Fibroblast of lung (primary cell): Measurements from ENCODE around the gene XPNPEP3. TPM values are rescaled to one million over a fixed set of nuclear protein-coding genes. Genes with fewer than 3 reads are reported as not detected.
"Not testable (repeated sequence)": the region's sequence is repeated elsewhere in the genome, so short reads cannot be mapped to it uniquely, and the experiment has no call there.

Experiments
- DNase-seq, 2 donors: peaks; one replicate each; pipeline versions ENCODE4 v3.0.0 to v3.0.0-alpha.2; 2010; ENCODE audit warnings: low read depth in 2 of 2
- H2AFZ ChIP-seq: 2 replicates; pipeline ENCODE4 v1.5.1; 2012; ENCODE audit warnings: low read length, control low read depth, inconsistent platforms
- H3K27ac ChIP-seq: 2 replicates; pipeline ENCODE4 v1.5.1; 2011; ENCODE audit warnings: low read length, control low read depth; ENCODE audit not compliant: insufficient read depth
- H3K27me3 ChIP-seq: 2 replicates; pipeline ENCODE4 v1.5.1; 2011; ENCODE audit warnings: mild to moderate bottlenecking, low read length; ENCODE audit not compliant: control insufficient read depth, insufficient read depth
- H3K36me3 ChIP-seq: 2 replicates; pipeline ENCODE4 v1.5.1; 2011; ENCODE audit warnings: low read length; ENCODE audit not compliant: control insufficient read depth, insufficient read depth
- H3K4me1 ChIP-seq: 2 replicates; pipeline ENCODE4 v1.5.1; 2011; ENCODE audit warnings: low read length; ENCODE audit not compliant: control insufficient read depth, insufficient read depth; ENCODE audit errors: extremely low read depth
- H3K4me2 ChIP-seq: 2 replicates; pipeline ENCODE4 v1.5.1; 2011; ENCODE audit warnings: low read length, control low read depth; ENCODE audit not compliant: insufficient read depth; ENCODE audit errors: extremely low read depth
- H3K4me3 ChIP-seq, 4 experiments: fragments of 200-600 bp in 1 of 4; sonication (generic) in 1 of 4; replicated peaks in 1 of 4; 2 replicates each; pipeline ENCODE4 v1.5.1; 2011 to 2016; ENCODE audit warnings: low read length in 4 of 4, low read depth in 3 of 4, mild to moderate bottlenecking in 3 of 4, control low read depth in 2 of 4, inconsistent platforms in 1 of 4, mixed read lengths in 1 of 4; ENCODE audit not compliant: insufficient read depth in 1 of 4; ENCODE audit errors: control extremely low read depth in 1 of 4
- H3K79me2 ChIP-seq: 2 replicates; pipeline ENCODE4 v1.5.1; 2012; ENCODE audit warnings: mild to moderate bottlenecking, low read length, inconsistent platforms; ENCODE audit not compliant: control insufficient read depth, insufficient read depth
- H3K9ac ChIP-seq: 2 replicates; pipeline ENCODE4 v1.5.1; 2011; ENCODE audit warnings: mild to moderate bottlenecking, low read length, control low read depth; ENCODE audit not compliant: insufficient read depth
- H3K9me3 ChIP-seq: 2 replicates; pipeline ENCODE4 v1.5.1; 2012; ENCODE audit warnings: low read depth, low read length; ENCODE audit not compliant: control insufficient read depth, insufficient read depth
- H4K20me1 ChIP-seq: 2 replicates; pipeline ENCODE4 v1.5.1; 2011; ENCODE audit warnings: low read length; ENCODE audit not compliant: control insufficient read depth, insufficient read depth; ENCODE audit errors: extremely low read depth
- CTCF ChIP-seq, 2 donors: IDR thresholded peaks in 1 of 2; conservative IDR thresholded peaks in 1 of 2; 1 replicate in 1 of 2; 2 replicates in 1 of 2; pipeline ENCODE4 v1.5.1; 2011 to 2012; ENCODE audit warnings: low read length in 2 of 2, control low read depth in 1 of 2, inconsistent platforms in 1 of 2, low read depth in 1 of 2, mild to moderate bottlenecking in 1 of 2
- EZH2 ChIP-seq: IDR thresholded peaks from 2 replicates; pipeline ENCODE4 v1.5.1; 2012; ENCODE audit warnings: low read length, control low read depth, mild to moderate bottlenecking; ENCODE audit errors: missing control alignments
- polyA plus RNA-seq, 2 donors: library from polyadenylated mRNA; depleted of rRNA in 1 of 2; stranded (reverse) in 1 of 2; unstranded in 1 of 2; fragments of >200 nt; gene quantifications; 2 replicates each; pipeline ENCODE4 v1.2.1, GENCODE V29; 2011 to 2012; ENCODE audit warnings: missing spikeins in 1 of 2
- total RNA-seq: library from RNA; depleted of rRNA; stranded (reverse); fragments of >200 nt; gene quantifications from 2 replicates; pipeline ENCODE4 v1.2.1, GENCODE V29; 2014

The XPNPEP3 gene
- total and polyA plus RNA-seq, 2 donors (not counting 1 experiment from before 2014, with no cell fraction given), result 9.1 to 15.2 TPM

DNA sequence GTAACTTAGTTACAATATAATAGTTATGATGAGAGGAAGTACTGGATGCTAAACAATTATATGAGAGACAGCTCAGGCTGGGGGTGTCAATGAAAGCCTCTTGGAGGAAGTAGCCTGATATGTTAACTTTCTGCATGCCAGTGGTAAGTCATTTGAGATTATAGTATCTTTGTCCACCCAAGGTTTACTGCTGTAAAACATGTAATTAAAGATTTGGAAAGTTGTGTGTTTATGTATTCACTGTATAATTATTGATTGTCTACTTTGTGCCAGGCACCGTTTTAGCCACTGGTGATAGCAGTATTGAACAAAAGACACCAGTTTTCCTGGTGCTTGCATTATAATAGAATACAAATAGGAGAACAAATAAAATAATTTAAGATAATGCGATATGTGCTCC lies 5.6 kb downstream of the XPNPEP3 start:
- no peak overlapping the region for H3K4me3 ChIP-seq
- peaks cover 42% of the 10 kb centered on the region for H3K79me2 ChIP-seq
- TF ChIP-seq EZH2 (no peak), CTCF (conservative IDR thresholded peaks at IDR 0.05 in 1 of 2, IDR thresholded peaks at IDR 0.05 in 1 of 2; ENCODE audit: low read depth in 1 of 2, low read length in 2 of 2) (no peak)
- peaks cover 5% of the 10 kb centered on the region for H3K4me1 ChIP-seq
- H3K27me3 ChIP-seq, result no peaks in the 10 kb centered on the region
- no peak overlapping the region for H2AFZ ChIP-seq
- no peaks in the 10 kb centered on the region for H3K36me3 ChIP-seq
- no peak overlapping the region for H3K4me2 ChIP-seq
- no peak for DNase-seq
- no peaks in the 10 kb centered on the region for H4K20me1 ChIP-seq
- H3K27ac ChIP-seq, result no peak overlapping the region
- no peaks in the 10 kb centered on the region for H3K9me3 ChIP-seq
- no peak overlapping the region for H3K9ac ChIP-seq

DNA sequence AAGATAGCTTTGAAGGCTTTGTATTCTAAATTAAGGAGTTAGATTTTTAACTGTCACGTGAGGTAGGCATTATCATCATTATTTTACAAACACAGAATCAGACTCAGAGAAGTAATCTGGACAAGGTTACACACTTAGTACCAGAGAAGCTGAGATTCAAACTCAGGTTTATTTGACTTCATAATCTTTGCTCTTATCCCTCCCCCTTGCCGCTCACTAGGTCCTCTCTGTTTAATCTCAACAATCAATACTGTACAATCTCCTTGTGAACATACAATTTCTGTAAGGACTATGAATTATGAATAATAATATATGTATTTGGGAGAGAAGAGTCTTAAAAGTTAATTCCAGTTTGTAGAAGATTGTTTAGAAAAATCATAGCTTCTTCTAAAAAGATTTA lies 10.2 kb downstream of the XPNPEP3 start:
- no peak for TF ChIP-seq EZH2
- TF ChIP-seq CTCF (conservative IDR thresholded peaks at IDR 0.05 in 1 of 2, IDR thresholded peaks at IDR 0.05 in 1 of 2; ENCODE audit: low read depth in 1 of 2, low read length in 2 of 2), result no peak
- no peak overlapping the region for H3K9ac ChIP-seq
- H3K27me3 ChIP-seq, result no peaks in the 10 kb centered on the region
- peaks cover 7% of the 10 kb centered on the region for H3K79me2 ChIP-seq
- DNase-seq, result no peak
- no peak overlapping the region for H3K27ac ChIP-seq
- H3K4me2 ChIP-seq, result no peak overlapping the region
- H3K4me3 ChIP-seq, result no peak overlapping the region
- H3K9me3 ChIP-seq, result no peaks in the 10 kb centered on the region
- H4K20me1 ChIP-seq, result no peaks in the 10 kb centered on the region
- H3K4me1 ChIP-seq, result peaks cover 2% of the 10 kb centered on the region
- no peak overlapping the region for H2AFZ ChIP-seq
- peaks cover 2% of the 10 kb centered on the region for H3K36me3 ChIP-seq

- not testable (repeated sequence) for H3K79me2 ChIP-seq
These were observed 11.4 kb downstream of the XPNPEP3 start for GRCh38 chr22:40868379-40868778.

More at GRCh38 chr22:40868379-40868778, 11.4 kb downstream of the XPNPEP3 start:
- H3K36me3 ChIP-seq, H3K4me1 ChIP-seq, H2AFZ ChIP-seq, H3K27ac ChIP-seq, H3K27me3 ChIP-seq, H3K4me2 ChIP-seq, H3K9me3 ChIP-seq, H3K9ac ChIP-seq, DNase-seq, H3K4me3 ChIP-seq, H4K20me1 ChIP-seq: not testable (repeated sequence)
